ENCODE measurements around the gene GRWD1.
"Not testable (repeated sequence)": the region's sequence is repeated elsewhere in the genome, so short reads cannot be mapped to it uniquely, and the experiment has no call there.

- TF ChIP-seq POLR2AphosphoS5, POLR2A, CTCF (IDR thresholded peaks at IDR 0.05): not testable (repeated sequence)
Observed at GRCh38 chr19:48486706-48487105, 40.9 kb downstream of the GRWD1 start.
